HG03066 (cell line): ENCODE results near the gene UTS2.

Source experiments
- ATAC-seq: cut with Tn5 transposase; IDR thresholded peaks from one replicate; pipeline ENCODE4 v1.9.1; 2021; ENCODE audit warnings: low read depth; ENCODE audit not compliant: unreplicated experiment

UTS2 gene

GRCh38 chr1:7852804-7853683 lies at the start of gene UTS2:
Gene UTS2 (minus strand): TSS chr1:7853065. CDS start chr1:7853003, 62 bp downstream.
- ATAC-seq: no peak

GRCh38 chr1:7899741-7900140 lies 46.9 kb upstream of the UTS2 start:
- no peak for ATAC-seq

- no peak for ATAC-seq
These were observed 46.1 kb upstream of the UTS2 start for GRCh38 chr1:7898962-7899361.

GRCh38 chr1:7896994-7897393 lies 44.1 kb upstream of the UTS2 start:
- no peak for ATAC-seq

GRCh38 chr1:7893529-7894180 lies 40.8 kb upstream of the UTS2 start:
- no peak for ATAC-seq

- no peak for ATAC-seq
These were observed 38.9 kb upstream of the UTS2 start for GRCh38 chr1:7891804-7892203.

- no peak for ATAC-seq
These were observed 38.0 kb upstream of the UTS2 start for GRCh38 chr1:7890853-7891252.

GRCh38 chr1:7888248-7889081 lies 35.6 kb upstream of the UTS2 start:
- ATAC-seq: no peak

GRCh38 chr1:7886405-7886745 lies 33.5 kb upstream of the UTS2 start:
- ATAC-seq: no peak

GRCh38 chr1:7885513-7886404 lies 32.9 kb upstream of the UTS2 start:
- no peak for ATAC-seq

GRCh38 chr1:7884757-7885156 lies 31.9 kb upstream of the UTS2 start:
- ATAC-seq: no peak

GRCh38 chr1:7879228-7879627 lies 26.4 kb upstream of the UTS2 start:
- ATAC-seq: no peak

- no peak for ATAC-seq
These were observed 25.2 kb upstream of the UTS2 start for GRCh38 chr1:7878027-7878426.

GRCh38 chr1:7873801-7874795 lies 21.2 kb upstream of the UTS2 start:
- ATAC-seq: no peak

- ATAC-seq: no peak
These were observed 18.3 kb upstream of the UTS2 start for GRCh38 chr1:7871136-7871535.

GRCh38 chr1:7869136-7869920 lies 16.5 kb upstream of the UTS2 start:
- ATAC-seq: no peak

- ATAC-seq: no peak
These were observed 15.4 kb upstream of the UTS2 start for GRCh38 chr1:7868070-7868780.

GRCh38 chr1:7865978-7866377 lies 13.1 kb upstream of the UTS2 start:
- no peak for ATAC-seq
